K562 (cell line): ENCODE results near the gene LCP2. TPM values are rescaled to one million over a fixed set of nuclear protein-coding genes. Genes with fewer than 3 reads are reported as not detected.

Source experiments
- CBFA2T2 ChIP-seq: fragments of 450-650 bp; conservative IDR thresholded peaks from 2 replicates; pipeline ENCODE4 v1.6.1; 2017; ENCODE audit warnings: mild to moderate bottlenecking
- CBX5 ChIP-seq: IDR thresholded peaks from 2 replicates; pipeline ENCODE4 v1.6.1; 2014; ENCODE audit warnings: low read depth, borderline replicate concordance
- CREM ChIP-seq: IDR thresholded peaks from 2 replicates; pipeline ENCODE4 v1.6.1; 2014; ENCODE audit warnings: antibody characterized with exemption, low read depth
- DIDO1 ChIP-seq: fragments of 450-650 bp; IDR thresholded peaks from 2 replicates; pipeline ENCODE4 v1.6.1; 2016; ENCODE audit warnings: low read depth, missing biosample characterization, missing genetic modification characterization
- MCM2 ChIP-seq: fragments of 450-650 bp; IDR thresholded peaks from 2 replicates; pipeline ENCODE4 v1.6.1; 2017; ENCODE audit warnings: low read depth, mild to moderate bottlenecking
- NCOA4 ChIP-seq: fragments of 450-650 bp; IDR thresholded peaks from 2 replicates; pipeline ENCODE4 v1.6.1; 2018; ENCODE audit warnings: mild to moderate bottlenecking; ENCODE audit not compliant: partially characterized antibody
- NR2C2 ChIP-seq, 2 experiments: fragments of 200-800 bp in 1 of 2; sonication (Bioruptor generic) in 1 of 2; sonication (generic) in 1 of 2; formaldehyde crosslinking in 1 of 2; IDR thresholded peaks; 2 replicates each; pipeline versions ENCODE4 v1.6.1 to v1.8.0; 2016 to 2022; ENCODE audit warnings: mild to moderate bottlenecking in 1 of 2, missing compliant biosample characterization in 1 of 2, missing genetic modification characterization in 1 of 2, missing genetic modification reagents in 1 of 2
- polyA plus RNA-seq, 8 experiments: library from polyadenylated mRNA; depleted of rRNA in 4 of 8; stranded (reverse) in 5 of 8; unstranded in 3 of 8; fragments of >200 nt; fragmentation: Nextera tagmentation in 2 of 8; fragmentation: Illumina TruSeq in 1 of 8; extraction: Ambion mirVana in 2 of 8; extraction: Trizol in 1 of 8; gene quantifications; 2 replicates each; pipeline versions ENCODE4 v1.2.1 to v1.2.3, GENCODE V29; 2011 to 2014; ENCODE audit warnings: inconsistent platforms in 1 of 8, missing spikeins in 1 of 8
- total RNA-seq, 7 experiments: library from RNA; depleted of rRNA in 6 of 7; stranded (reverse); fragments of >200 nt in 6 of 7; fragmentation: Illumina TruSeq in 2 of 7; extraction: Trizol in 2 of 7; gene quantifications; 2 replicates each; pipeline versions ENCODE4 v1.2.1 to v1.2.3, GENCODE V29; 2011 to 2021; ENCODE audit warnings: low replicate concordance in 1 of 7
- TF ChIP-seq, protein P1 (sequence below): IDR thresholded peaks from 3 replicates; pipeline ENCODE4 v1.6.1; 2011; ENCODE audit warnings: borderline replicate concordance, mild to moderate bottlenecking; ENCODE audit not compliant: insufficient read length, insufficient read depth

Gene LCP2
- total and polyA plus RNA-seq, 9 of the 15 experiments (the other 6 are each of a cell fraction or from before 2014, with no cell fraction given), result 4.0 to 31.3 (median 14.6) TPM

DNA sequence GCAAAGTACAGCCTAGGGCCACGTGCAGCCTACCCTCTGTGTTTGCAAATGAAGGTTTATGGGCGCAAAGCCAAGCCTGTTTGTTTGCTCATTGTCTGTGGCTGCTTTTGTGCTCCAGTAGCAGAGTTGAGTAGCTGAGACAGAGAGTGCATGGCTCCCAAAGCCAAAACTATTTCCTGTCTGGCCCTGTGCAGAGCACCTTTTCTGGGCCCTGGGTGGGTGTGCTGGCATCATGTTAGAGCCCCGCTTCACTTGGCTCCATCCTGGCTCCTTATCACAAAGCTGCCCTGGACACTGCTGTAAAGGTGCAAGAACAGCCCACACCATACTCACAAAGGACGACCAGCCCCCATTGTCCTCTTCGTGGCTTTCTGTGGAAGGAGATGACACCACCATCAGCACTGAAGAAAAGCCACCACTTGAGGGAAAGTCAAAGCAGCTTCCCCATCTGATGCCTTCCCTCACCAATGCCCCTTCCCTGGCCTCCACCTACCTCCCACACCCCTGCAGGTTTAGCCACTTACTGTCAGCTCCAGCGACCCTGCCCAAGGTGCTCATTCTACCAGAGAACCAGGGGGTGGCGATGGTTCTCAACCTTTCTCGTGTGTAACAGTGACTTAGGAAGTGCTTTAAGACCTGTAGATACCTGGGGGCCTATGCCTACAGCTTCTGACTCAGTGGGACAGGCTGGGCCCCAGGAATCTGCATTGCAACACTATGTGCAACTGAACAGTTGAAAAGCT, 23.4 kb downstream of the LCP2 start (continued):
- no peak for TF ChIP-seq DIDO1 (tag)
- no peak for TF ChIP-seq NR2C2 (CRISPR knock-in tag; IDR thresholded peaks at IDR 0.05)
- no peak for TF ChIP-seq NR2C2 (tag; IDR thresholded peaks at IDR 0.05)
- no peak for TF ChIP-seq CBX5
- no peak for TF ChIP-seq CREM
- TF ChIP-seq MCM2, result no peak
- TF ChIP-seq NCOA4, result no peak
- TF ChIP-seq, protein P1, sequence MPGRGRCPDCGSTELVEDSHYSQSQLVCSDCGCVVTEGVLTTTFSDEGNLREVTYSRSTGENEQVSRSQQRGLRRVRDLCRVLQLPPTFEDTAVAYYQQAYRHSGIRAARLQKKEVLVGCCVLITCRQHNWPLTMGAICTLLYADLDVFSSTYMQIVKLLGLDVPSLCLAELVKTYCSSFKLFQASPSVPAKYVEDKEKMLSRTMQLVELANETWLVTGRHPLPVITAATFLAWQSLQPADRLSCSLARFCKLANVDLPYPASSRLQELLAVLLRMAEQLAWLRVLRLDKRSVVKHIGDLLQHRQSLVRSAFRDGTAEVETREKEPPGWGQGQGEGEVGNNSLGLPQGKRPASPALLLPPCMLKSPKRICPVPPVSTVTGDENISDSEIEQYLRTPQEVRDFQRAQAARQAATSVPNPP, result no peak
- TF ChIP-seq CBFA2T2, result no peak
